GM19438 (cell line): ENCODE data around the gene SLC9A9.

ENCODE experiments used
- ATAC-seq: cut with Tn5 transposase; IDR thresholded peaks from one replicate; pipeline ENCODE4 v1.9.1; 2021; ENCODE audit warnings: low read depth; ENCODE audit not compliant: unreplicated experiment

The SLC9A9 gene

DNA sequence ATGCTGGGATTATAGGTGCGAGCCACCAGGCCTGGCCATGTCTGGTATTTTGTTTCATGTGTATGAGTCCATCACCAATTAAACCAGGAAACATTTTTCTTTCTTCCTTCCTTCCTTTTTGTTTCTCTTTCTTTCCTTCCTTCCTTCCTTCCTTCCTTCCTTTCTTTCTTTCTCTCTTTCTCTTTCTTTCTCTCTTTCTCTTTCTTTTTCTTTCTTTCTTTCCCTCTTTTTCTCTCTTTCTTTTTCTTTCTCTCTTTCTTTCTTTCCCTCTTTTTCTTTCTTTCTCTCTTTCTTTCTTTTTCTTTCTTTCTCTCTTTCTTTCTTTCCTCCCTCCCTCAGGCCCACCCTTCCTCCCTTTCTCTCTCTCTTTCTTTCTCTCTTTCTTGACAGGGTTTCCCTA, 83.4 kb downstream of the SLC9A9 start:
- ATAC-seq, result no peak

DNA sequence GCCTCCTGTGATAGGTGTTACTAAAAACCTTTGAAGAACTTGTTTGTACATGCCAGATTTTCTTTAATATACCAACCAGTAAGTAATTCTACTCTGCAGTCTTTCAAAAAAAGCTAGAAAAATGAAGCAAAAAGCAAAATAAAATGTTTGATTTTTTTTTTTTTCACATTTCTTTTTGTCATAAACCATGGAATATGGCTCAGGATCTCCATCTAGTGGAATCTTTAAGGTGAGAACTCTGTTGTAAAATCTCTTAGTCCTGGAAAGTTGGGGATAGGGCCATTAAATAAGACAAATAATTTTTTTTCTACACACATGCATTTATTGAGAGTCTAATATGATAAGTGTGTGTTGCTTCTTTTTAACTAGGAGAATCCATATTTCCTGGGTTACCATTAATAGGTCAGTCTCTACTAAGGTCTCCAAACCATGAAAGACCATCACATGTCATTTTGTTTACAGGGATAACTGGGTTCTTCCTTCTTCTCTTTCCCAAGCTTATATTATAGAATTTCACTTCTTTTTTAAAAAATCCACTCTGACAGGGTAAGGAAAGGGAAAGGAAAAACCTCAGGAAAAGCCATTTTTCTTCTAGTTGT, 84.6 kb downstream of the SLC9A9 start:
- no peak for ATAC-seq

DNA sequence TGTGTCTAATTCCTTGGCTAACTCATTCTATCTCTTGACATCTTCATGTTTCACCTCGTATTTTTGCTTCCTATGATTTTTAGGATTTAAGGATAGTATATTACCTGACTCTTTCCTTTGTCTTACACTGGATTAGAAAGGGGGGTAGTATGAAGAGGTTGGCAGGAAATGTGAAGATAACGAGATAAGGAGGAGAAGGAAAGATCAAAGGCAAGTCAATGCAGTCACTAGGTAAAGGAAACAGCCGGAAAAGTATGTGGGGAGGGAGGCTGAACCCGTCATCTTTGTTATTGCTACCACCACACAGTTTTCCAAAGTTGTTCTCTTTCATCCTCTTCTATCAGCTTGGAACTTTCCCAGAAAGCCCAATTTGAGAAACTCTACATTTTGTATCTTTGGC, 90.6 kb downstream of the SLC9A9 start:
- ATAC-seq, result no peak

DNA sequence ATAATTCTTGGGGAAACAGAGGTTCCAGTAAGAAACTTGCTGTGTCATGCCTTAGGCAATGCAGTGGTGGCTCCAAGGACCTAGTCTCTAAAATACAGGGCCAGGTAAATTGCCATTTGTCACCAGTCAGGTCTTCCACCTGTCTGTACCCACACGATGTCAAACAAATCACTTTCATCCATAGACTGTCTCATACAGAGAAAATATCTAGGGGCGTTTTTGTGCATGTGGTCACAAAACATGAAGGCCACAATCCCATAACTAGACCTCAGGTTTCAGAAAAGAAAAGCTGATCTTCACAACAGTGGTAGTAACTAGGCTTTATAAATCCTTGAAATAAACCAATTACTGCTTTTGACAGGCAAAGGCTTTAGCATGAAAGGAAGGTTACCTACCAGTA, 92.3 kb downstream of the SLC9A9 start:
- no peak for ATAC-seq

DNA sequence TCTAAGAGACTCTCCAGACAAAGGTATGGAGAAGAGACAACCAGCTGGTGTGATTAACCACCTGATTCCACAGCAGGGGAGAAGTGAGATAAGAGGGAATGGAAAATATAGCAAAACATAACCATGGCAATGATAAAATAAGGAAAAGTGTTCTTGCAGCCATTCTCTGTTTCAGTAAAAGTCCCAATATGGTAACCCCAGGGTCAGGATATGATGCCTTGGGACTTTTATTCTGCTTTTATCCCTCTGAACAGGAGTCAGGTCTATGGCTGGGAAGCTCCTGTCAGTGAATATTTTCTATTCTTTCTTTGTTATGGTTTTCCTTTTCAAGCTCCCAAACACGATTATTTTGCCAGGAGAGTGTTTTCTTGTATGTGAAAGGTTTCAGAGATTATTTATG, 94.2 kb downstream of the SLC9A9 start:
- ATAC-seq, result no peak

DNA sequence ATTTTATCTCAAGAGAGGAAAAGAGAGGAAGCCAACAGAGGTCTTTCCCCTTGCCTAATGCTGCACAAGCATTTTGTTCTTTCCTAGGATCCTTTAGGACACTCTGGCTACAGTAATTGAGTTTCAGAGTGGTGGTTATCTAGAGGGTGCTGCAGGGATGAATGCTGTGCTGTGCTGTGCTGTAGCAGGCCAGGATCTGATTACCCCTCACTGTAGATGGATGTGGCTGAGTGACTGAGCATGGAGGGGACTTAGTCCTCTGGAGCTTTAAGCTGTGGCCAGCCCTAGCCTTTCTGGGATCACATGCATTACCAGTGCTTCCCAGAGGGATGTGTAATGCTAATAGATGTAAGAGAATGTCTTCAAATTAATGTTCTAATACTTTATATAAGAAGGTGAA, 94.8 kb downstream of the SLC9A9 start:
- no peak for ATAC-seq

DNA sequence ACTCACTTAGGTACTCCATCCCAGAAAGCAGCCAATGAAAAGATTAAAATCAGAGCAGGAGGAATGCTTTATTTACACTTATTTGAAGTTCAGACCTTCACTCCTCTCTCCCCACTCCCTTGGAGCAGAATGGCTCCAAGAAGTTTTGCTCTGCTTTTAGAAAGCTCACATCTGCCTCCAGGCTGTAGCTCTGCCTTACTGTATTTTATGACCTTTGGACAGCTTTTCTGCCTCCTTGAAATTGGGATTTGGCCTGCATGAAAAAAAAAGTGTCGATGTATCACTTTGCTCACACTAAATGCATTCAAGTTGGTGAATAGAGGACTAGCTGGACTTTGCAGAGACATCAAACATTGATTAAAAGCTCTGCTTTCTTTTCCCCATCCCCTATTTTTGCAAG, 95.3 kb downstream of the SLC9A9 start:
- no peak for ATAC-seq

DNA sequence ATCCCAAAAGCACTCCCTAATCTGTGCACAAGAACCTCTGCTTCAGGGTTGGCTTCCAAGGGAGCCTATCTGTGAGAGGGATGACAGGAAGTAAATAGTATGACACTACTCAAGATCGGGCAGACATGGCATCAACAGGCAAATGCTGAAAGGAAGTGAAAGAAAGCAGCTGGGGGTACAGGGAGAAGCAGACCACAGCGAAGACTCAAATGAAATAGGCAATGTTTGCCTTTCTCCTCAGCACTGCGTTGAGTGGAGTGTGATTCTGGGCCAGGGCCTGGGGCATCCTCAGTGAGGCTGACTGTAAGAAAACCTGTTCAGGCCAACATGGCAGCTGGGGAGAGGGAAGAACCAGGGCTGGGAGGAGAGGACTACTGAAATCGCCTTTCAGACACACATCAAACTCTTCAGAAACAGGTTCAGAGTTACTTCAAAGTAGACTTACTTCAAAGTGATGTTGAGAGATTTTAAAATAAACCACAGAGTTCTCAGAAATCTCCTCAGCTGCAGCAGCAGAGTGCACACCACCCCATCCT, 96.6 kb downstream of the SLC9A9 start:
- ATAC-seq, result no peak

DNA sequence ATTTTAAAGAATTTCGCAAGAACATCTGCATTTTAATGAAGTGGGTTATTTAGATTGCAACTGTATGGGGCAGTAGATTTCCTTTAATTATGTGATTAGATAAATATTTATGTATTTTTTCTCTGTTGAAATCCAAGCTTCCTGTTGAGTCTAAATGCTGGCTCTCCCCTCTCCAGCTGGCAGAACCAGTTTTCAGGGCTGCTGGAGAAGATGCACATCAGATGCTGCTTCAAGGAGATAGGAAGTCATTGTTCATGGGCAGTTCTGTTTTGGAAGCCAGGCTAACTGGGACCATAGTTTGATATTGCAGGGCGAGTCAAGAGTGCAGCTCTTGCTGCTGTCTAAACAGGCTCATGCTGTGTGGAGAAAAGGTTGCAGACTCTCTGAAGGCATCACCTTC, 97.4 kb downstream of the SLC9A9 start:
- no peak for ATAC-seq

DNA sequence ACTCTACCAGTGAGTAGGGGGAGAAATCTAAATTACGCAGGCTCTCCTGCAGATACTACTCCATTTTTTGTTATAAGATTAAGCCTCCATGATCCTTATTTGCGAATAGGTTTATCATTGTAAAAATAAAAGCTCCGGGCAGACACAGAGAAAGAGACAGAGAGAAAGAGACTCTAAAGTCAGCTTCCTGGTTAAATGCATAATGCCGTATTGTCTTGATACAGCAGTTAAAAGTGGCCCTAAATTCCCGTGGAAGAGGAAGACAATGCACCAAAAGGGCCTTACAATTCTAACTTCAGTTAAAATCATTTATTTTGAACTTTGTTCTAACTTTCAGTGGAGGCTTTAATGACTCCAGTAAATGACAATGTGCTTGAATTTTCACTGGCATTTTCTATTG, 98.3 kb downstream of the SLC9A9 start:
- ATAC-seq, result no peak

DNA sequence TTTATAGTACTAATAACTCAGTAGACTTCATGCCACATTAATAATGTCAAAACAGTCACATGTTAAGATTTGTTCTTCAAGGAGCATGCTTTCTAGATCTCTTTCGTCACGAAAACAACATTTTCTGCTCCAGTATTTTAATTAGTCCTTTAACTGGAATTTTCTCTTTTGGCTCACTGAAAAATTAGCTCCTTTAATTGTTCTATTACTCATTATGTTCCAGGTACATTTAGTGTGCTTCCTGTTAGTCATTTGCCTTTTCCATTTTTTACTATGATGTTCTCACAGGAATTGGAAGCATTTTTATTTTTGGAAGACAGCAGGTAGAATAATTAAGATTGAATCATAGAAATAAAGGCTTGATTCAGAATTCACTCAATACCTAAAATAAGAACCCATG, 111.2 kb downstream of the SLC9A9 start:
- ATAC-seq, result no peak

DNA sequence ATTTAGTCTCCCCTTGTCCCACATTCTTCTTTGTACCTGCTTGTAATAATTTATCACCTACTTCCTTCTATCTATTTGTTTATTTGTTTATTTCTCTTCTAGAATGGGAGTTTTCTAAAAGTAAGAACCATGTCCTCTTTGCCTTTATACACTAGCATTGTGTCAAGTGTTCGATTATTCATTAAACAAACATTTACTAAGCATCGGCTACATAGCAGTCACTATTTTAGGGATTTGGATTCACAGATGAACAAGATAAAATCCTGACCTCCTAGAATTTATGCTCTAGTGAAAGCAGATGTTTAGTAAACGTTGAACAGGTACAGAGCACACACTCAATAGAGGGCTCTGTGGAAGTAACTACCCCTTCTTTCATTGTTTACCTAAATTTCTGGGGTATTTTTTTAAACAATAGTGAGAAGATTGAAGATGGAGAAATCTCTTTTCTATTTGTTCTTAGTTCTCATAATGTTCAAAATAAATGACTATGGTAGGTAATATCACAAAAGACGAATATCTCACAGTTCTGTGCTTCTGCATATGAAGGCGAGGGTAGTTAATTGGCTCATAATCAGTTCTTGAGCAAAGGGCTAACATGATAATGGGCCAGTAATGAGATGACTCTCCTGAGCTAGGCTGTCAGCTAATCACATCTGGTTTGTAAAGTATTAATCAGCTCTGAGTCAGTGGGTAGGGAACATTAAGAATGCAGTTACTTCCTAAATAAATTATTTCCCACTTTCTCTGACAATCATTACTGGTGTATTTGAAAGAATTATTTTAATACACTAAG, 111.9 kb downstream of the SLC9A9 start:
- no peak for ATAC-seq

DNA sequence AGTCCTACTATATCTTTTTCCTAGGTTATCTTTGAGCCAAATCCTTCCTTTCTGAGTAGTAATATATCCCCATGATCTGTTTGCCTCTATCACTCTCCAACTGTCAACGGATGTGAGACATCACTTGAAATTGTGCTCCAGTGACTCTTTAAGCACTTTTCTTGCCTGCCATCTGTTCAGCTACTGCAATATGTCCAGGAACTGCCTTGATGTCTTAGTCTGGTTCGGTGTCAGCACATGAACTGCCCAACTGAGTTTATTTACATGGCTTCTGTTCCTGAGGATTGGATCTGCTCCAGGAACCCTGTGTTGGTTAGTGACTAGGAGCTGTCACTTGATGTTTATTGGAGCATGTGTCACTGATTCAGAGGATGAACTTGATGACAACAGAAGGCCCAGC, 116.5 kb downstream of the SLC9A9 start:
- ATAC-seq, result no peak

DNA sequence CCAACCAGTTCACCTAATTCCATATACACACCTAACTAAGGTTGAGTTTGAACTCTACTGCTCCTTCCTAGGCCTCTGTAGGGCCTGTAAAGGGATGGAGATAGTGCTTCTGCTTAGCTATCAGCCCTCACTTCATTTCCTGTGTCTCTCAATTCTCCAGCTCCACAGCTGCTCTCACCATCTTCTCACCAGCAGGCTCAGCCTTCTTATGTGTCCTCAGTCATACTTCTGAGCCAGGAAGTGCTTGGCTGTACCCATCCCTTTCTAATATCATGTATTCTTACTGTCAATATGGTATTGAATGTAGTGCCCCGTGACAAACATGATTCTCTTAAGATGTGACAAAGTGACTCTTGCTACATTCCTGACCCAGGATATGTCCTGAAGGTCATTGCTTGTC, 116.9 kb downstream of the SLC9A9 start:
- ATAC-seq, result no peak

DNA sequence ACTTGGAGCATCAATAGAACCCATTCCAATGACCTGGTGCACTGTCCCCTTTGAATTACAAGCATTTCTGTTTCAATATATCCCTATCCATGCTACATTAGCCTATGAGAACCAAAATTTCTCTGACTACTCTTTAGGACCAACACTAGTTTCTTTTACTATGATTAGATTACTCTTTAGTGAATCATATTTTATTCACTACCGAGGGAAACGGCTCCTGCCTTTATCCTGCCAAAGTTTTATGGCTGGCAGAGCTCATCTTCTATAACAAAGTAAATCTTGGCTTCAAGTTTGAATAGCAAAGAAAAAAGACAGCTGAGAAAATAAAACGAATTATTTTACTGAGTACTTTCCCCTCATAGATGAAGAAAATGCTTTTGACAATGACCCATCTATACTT, 120.9 kb downstream of the SLC9A9 start:
- ATAC-seq, result no peak

DNA sequence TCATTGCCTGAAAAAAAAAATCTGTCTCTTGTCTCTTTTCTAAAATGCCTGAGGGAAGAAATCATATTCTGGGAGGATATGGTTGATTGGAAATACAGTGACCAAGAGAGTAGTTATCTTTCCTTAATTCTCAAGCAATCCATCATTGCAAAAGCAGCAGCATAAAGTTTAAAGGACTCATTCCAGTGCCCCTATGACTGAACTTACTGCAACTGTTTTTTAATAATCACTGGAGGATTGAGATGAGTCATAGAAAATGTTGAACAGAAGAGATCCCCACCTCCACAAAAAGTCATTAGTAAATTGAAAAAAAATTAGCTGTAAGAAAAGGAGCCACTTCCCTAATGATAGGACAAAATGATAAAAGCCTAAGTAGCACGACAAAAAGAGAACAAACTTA, 121.5 kb downstream of the SLC9A9 start:
- ATAC-seq, result no peak

DNA sequence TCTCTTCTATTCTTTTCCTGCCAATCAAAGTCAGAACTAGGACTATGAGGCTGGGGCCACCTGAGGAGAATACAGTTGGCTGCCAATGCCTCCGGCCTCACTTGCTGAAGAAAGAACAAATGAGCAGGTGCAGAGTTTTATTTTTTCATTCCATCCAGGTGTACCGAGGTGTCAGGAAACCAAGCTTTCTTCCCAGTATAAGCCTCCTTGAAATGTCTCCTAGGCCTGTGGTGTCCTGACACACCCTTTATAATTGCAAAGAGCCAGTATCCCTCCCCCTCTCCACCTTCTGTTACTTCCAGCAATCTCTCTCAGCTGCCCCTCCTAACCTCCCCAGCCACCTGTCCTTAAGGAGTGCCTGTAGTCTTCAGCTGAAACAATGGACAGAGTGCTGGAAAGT, 127.9 kb downstream of the SLC9A9 start:
- no peak for ATAC-seq

DNA sequence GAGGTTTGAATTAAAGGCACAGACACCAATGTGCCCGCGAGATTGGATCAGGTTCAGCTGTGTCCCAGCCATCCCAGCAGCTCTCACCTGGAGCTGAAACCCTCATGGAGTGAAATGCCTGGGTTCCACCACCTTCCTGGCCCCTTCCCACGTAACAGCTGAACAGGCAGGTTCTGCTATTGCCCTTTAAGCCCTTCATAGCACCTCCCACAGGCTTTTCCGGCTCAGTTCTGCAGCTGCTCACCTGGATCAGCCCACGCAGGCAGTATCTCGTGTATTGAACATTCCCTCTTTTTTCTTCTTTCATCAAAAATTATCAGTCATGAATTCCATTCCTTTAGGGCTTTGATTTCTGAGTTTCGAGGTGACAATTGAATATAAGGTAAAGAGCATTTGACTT, 129.8 kb downstream of the SLC9A9 start:
- no peak for ATAC-seq

DNA sequence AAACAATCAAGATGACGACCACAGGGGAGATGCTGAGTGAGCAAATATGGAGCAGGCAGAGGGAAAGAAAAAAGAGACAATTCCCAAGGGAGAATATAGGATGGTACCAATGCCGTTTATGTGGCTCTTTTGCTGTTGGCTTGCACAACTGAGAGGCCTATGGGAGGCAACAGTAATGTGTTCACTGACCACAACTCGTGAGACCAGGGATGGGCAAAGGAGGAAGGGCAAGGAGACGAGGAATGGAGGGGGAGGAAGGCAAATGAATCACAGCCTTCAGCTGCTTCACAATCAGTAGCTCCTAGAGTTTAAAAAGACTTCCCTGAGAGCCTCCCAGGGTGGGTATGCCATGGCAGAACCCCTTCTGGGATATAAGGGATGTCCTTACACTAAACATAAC, 131.5 kb downstream of the SLC9A9 start:
- ATAC-seq, result no peak

DNA sequence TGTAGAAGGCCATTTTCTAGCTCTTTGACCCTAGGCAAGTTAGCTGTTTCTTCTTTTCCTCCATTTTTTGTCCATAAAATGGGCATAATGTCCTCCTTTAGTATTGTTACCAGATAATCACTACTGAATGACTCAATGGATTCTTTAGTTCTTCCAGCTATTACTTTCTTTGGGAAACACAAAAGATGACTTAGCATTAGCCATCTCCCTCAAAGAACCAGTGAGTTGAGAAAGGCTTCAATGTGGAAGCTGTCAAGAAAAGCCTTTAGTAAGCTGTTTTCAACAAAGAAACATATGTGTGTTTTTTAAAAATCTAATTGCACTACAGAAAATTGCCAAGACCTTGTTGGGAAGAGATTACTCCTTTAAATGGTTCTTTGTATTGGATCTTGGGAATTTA, 135.7 kb downstream of the SLC9A9 start:
- no peak for ATAC-seq

DNA sequence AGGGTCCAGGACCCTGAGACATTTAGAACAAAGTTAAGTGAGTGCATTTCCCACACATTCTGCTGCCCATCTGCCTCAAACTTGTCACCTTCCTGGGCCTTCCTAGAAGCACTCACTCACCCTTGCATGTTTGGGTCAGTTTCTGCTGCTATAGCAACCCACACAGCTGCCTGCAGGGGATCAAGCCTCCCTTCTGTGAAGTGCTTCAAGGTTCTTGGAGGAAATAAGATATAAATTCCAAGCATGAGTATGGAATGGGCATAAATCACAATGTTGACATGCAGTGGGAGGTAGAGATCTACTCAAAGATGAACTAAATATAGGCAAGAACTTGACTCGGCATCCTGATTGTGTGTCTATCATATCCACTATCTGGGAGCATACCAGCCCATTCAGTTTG, 140.4 kb downstream of the SLC9A9 start:
- no peak for ATAC-seq

DNA sequence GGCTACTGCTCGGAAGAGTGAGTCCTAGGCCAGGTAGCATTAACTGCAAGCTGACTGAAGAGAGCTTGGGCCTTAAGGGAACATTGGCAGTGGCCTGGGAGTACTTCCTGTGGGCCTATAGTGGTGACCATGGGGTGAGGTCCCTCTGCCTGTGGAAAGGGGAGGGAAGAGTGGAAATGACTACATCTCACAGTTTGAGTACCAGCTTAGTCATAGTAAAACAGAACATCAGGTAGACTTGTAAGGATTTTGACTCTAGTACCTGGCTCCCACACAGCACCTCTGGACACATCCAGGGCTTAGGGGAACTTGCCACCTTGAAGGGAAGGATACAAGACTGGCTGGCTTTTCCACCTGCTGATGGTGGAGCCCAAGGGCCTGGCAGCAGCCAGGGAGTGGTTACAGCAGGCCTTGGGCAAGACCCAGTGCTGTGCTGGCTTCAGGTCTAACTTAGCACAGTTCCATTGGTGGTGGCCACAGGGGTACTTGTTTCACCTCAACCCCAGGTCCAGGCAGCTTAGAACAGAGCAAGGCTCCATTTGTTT, 147.8 kb downstream of the SLC9A9 start:
- no peak for ATAC-seq
